ENCODE measurements around the gene SND1.

DNA sequence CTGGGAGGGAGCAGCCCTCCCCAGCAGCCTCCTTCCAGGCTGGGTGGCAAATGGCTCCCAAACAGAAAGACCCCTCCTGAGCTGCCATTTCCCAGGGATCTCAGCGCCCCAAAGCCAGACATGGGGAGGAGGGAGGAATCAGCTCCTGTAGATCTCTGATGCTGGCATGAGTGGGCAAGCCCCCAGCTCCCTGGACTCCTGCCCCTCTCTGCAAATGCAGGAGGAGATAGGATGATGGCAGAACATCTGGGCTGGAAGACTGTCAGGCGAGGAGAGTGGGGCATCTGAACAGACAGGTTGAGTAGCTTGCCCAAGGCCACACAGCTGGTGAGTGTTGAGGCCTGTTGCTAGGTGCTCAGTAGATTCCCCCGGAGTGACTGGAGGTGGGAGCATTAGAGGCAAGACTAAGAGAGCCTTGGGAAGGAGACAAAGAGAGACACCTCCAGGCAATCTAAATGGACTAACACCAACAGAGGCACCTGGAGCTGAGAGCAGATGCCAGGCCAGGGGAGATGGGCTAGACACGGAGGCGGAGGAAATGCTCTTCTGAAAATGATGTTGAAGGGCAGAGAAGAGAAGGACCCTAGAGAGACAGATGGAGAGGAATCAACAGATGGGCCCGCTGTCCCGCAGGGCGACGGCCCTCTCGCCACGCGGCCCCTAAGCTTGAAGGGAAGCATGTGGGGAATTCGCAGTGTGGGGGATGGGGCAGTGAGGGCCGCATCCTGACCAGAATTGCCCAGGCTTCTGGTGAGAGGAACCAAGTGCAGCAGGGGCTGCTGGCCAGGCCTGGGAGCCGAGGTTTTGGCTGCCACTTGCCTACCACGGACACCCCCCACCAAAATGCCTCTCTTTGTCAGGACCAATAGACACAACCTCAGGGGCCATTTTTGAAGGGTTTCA lies 464.1 kb downstream of the SND1 start:
- TF ChIP-seq POLR2AphosphoS5 (IDR thresholded peaks at IDR 0.05; ENCODE audit: borderline replicate concordance, low read depth, low read length) (no peak), EZH2 (IDR thresholded peaks at IDR 0.05) (no peak), FOXP2 (optimal IDR thresholded peaks at IDR 0.05; ENCODE audit: control extremely low read depth, extremely low read length, insufficient read depth) (no peak)
